Smooth muscle cell (in vitro differentiated cells): Measurements from ENCODE around the gene AFG3L2. TPM values are rescaled to one million over a fixed set of nuclear protein-coding genes. Genes with fewer than 3 reads are reported as not detected.

Source experiments
- DNase-seq: peaks from one replicate; lab custom pipeline; 2025; ENCODE audit not compliant: unreplicated experiment; lab: John Stamatoyannopoulos, UW
- H2AFZ ChIP-seq: fragments of 200-600 bp; sonication (generic); 2 replicates; pipeline ENCODE4 v1.6.0; 2016; ENCODE audit warnings: antibody characterized with exemption, low read depth, mild to moderate bottlenecking
- H3F3A ChIP-seq: fragments of 200-600 bp; sonication (generic); 2 replicates; pipeline ENCODE4 v1.6.0; 2017; ENCODE audit warnings: antibody characterized with exemption, low read depth
- H3K27ac ChIP-seq: fragments of 200-600 bp; sonication (generic); 2 replicates; pipeline ENCODE4 v1.5.1; 2016; ENCODE audit warnings: low read depth, mild to moderate bottlenecking
- H3K27me3 ChIP-seq: fragments of 200-600 bp; sonication (generic); 2 replicates; pipeline ENCODE4 v1.6.1; 2016; ENCODE audit warnings: low read depth, mild to moderate bottlenecking
- H3K36me3 ChIP-seq: fragments of 200-600 bp; sonication (generic); 2 replicates; pipeline ENCODE4 v1.5.1; 2016; ENCODE audit warnings: low read depth
- H3K4me1 ChIP-seq: fragments of 200-600 bp; sonication (generic); 2 replicates; pipeline ENCODE4 v1.5.1; 2016; ENCODE audit warnings: low read depth
- H3K4me2 ChIP-seq: fragments of 200-600 bp; sonication (generic); 2 replicates; pipeline ENCODE4 v1.6.0; 2016; ENCODE audit warnings: mild to moderate bottlenecking
- H3K4me3 ChIP-seq: fragments of 200-600 bp; sonication (generic); 2 replicates; pipeline ENCODE4 v1.5.1; 2016; ENCODE audit warnings: mild to moderate bottlenecking
- H3K79me2 ChIP-seq: fragments of 200-600 bp; sonication (generic); 2 replicates; pipeline ENCODE4 v1.6.0; 2016; ENCODE audit warnings: low read depth, mild to moderate bottlenecking
- H3K9ac ChIP-seq: fragments of 200-600 bp; sonication (generic); 2 replicates; pipeline ENCODE4 v1.6.0; 2016; ENCODE audit warnings: low read depth
- H3K9me3 ChIP-seq: fragments of 200-600 bp; sonication (generic); replicated peaks from 2 replicates; pipeline ENCODE4 v1.5.1; 2016; ENCODE audit warnings: low read depth
- H4K20me1 ChIP-seq: fragments of 200-600 bp; sonication (generic); 2 replicates; pipeline ENCODE4 v1.6.0; 2016; ENCODE audit warnings: low read depth
- WGBS: methylation state at CpG from one replicate; pipeline ENCODE4 v1.1.7; 2016; ENCODE audit warnings: low lambda C conversion rate; 5-methylcytosine and 5-hydroxymethylcytosine counted together
- polyA plus RNA-seq: library from polyadenylated mRNA; unstranded; fragments of >200 nt; fragmentation: Nextera tagmentation; extraction: Ambion mirVana; gene quantifications from 2 replicates; pipeline ENCODE4 v1.2.1, GENCODE V29; 2016
- total RNA-seq: library from RNA; depleted of rRNA; stranded (reverse); fragments of >200 nt; gene quantifications from 2 replicates; pipeline ENCODE4 v1.2.3, GENCODE V29; 2014
- TF ChIP-seq, protein P1 (sequence below): fragments of 200-600 bp; sonication (generic); IDR thresholded peaks from 2 replicates; pipeline ENCODE4 v1.5.1; 2017; ENCODE audit warnings: borderline replicate concordance, mild to moderate bottlenecking, antibody characterized with exemption; ENCODE audit not compliant: insufficient read depth, poor library complexity, severe bottlenecking

Gene AFG3L2
- total and polyA plus RNA-seq, 2 experiments from 2014 or later: 21.6 to 24.3 TPM

DNA sequence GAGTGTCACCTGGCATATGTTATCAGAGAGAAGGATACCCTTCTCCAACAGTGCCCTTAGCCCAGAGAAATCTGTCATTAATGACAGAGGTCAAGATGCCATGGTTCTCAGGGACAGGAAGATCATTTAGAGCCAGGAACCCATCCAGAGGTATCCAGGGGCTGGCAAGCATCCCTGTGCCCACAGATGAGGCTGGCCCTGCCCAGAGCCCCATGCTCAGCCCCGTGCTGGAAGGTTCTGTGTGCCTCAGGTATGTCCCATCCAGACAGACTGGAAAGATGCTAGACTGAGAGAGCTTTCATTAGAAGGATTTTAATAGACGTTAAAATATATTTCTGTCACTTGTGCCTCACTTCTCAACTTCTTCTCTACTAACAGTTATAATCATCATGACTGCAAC lies 77.2 kb downstream of the AFG3L2 start:
- no peaks in the 10 kb centered on the region for H3K36me3 ChIP-seq
- WGBS: 97% methylated on average over 2 of the region's 2 CpGs
- H3K4me1 ChIP-seq: no peaks in the 10 kb centered on the region
- no peaks in the 10 kb centered on the region for H3F3A ChIP-seq
- H3K79me2 ChIP-seq: no peaks in the 10 kb centered on the region
- no peak overlapping the region for H3K27ac ChIP-seq
- TF ChIP-seq, protein P1, sequence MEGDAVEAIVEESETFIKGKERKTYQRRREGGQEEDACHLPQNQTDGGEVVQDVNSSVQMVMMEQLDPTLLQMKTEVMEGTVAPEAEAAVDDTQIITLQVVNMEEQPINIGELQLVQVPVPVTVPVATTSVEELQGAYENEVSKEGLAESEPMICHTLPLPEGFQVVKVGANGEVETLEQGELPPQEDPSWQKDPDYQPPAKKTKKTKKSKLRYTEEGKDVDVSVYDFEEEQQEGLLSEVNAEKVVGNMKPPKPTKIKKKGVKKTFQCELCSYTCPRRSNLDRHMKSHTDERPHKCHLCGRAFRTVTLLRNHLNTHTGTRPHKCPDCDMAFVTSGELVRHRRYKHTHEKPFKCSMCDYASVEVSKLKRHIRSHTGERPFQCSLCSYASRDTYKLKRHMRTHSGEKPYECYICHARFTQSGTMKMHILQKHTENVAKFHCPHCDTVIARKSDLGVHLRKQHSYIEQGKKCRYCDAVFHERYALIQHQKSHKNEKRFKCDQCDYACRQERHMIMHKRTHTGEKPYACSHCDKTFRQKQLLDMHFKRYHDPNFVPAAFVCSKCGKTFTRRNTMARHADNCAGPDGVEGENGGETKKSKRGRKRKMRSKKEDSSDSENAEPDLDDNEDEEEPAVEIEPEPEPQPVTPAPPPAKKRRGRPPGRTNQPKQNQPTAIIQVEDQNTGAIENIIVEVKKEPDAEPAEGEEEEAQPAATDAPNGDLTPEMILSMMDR: no peak
- H3K9ac ChIP-seq: no peak overlapping the region
- no peak overlapping the region for H2AFZ ChIP-seq
- H3K27me3 ChIP-seq: no peaks in the 10 kb centered on the region
- no peak overlapping the region for H3K4me3 ChIP-seq
- H3K4me2 ChIP-seq: no peak overlapping the region
- no peaks in the 10 kb centered on the region for H3K9me3 ChIP-seq
- DNase-seq: no peak
- no peaks in the 10 kb centered on the region for H4K20me1 ChIP-seq

DNA sequence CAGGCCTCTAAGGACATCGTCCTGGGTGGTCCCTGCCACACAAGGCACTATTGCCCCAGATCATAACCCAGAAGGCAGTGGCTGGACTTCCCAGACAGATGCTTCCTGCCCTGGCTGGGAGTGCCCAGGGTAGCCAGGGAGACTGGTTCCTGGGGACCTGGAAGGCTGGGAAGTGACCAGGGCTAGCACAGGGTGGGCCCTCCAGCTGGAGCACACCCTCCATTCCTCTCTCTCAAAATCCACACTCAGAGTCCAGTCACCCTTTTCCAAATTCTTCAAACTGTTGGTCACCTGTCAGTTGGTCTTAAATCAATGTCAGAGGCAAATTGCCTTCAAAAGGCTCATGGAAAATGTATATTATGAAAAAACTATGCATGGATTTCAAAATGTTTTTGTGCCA lies 80.6 kb downstream of the AFG3L2 start:
- Histone ChIP-seq H3F3A (no peaks in the 10 kb centered on the region), H2AFZ (no peak overlapping the region), H3K4me2 (no peak overlapping the region), H3K27me3 (no peaks in the 10 kb centered on the region), H3K79me2 (no peaks in the 10 kb centered on the region), H3K4me1 (no peaks in the 10 kb centered on the region), H3K9me3 (no peaks in the 10 kb centered on the region), H3K9ac (no peak overlapping the region), H3K36me3 (no peaks in the 10 kb centered on the region), H3K27ac (peak overlapping the region; percentile 30), H3K4me3 (no peak overlapping the region), H4K20me1 (no peaks in the 10 kb centered on the region)
- no peak for DNase-seq
- 81% methylated on average over 1 of the region's 1 CpG for WGBS
- TF ChIP-seq, protein P1: no peak

DNA sequence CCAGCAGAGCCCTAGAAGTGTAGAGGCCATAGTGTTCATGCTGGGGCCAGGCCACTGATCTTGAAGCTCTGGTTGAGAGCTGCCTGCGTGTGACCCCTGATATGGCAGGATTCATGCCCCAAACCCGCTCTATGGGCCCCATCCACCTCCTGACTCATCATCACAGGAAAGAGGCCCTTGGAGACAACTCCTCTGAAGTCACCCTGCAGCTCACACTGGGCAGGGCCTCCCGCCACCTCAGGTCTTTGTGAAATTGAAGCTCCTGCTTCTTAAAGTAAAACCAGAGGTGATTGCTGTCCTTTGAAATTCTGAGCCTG lies 81.0 kb downstream of the AFG3L2 start:
- Histone ChIP-seq H3K4me3 (no peak overlapping the region), H3F3A (no peaks in the 10 kb centered on the region), H3K79me2 (no peaks in the 10 kb centered on the region), H3K9me3 (no peaks in the 10 kb centered on the region), H4K20me1 (no peaks in the 10 kb centered on the region), H3K9ac (no peak overlapping the region), H3K27ac (peak overlapping the region; percentile 30), H3K36me3 (no peaks in the 10 kb centered on the region), H3K27me3 (no peaks in the 10 kb centered on the region), H2AFZ (no peak overlapping the region), H3K4me1 (no peaks in the 10 kb centered on the region), H3K4me2 (no peak overlapping the region)
- DNase-seq: no peak
- WGBS: 57% methylated on average over 3 of the region's 3 CpGs
- TF ChIP-seq, protein P1: no peak

DNA sequence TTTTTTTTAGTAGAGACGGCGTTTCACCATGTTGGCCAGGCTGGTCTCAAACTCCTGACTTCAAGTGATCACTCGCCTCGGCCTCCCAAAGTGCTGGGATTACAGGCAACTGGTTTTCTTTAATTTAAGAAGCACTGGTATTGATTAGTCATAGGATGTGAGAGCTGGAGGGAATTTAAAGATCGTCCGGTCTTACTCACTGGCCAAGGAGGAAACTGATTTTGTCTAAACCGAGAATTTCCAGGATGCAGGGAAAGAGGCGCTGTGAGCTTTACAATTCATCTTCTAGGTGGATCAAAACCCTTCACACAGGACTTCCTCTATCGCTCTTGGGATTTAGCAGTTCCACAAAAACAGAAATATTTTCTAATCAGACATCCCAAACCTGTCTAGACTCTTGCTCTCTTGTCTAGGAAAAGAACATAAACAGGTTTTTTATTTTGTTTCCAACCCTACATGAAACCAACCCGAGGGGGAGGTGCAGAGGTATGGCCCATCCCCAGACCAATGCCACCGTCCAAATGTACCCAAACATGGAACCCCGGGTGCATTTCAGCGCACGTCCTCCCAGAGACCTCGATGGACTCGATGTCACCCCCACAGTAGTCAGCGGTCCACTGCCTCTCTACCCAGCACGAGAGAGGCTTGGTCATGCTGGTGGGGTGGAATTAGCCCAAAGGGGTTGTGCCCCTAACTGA lies 81.5 kb downstream of the AFG3L2 start:
- Histone ChIP-seq H3K27me3 (no peaks in the 10 kb centered on the region), H3K36me3 (no peaks in the 10 kb centered on the region), H3K4me3 (no peak overlapping the region), H2AFZ (no peak overlapping the region), H3F3A (no peaks in the 10 kb centered on the region), H3K4me2 (no peak overlapping the region), H3K9ac (no peak overlapping the region), H3K79me2 (no peaks in the 10 kb centered on the region), H3K9me3 (no peaks in the 10 kb centered on the region), H3K4me1 (no peaks in the 10 kb centered on the region), H4K20me1 (no peaks in the 10 kb centered on the region), H3K27ac (peak overlapping the region; percentile 30)
- no peak for DNase-seq
- WGBS: 87% methylated on average over 18 of the region's 18 CpGs
- TF ChIP-seq, protein P1: no peak
